Upper lobe of left lung (tissue), 6 donors: ENCODE data around the gene MEIOB. TPM values are rescaled to one million over a fixed set of nuclear protein-coding genes. Genes with fewer than 3 reads are reported as not detected.

ENCODE experiments used
- ATAC-seq, 2 donors: fragments of 200-7000 bp; cut with Tn5 transposase; one replicate each; pipeline ENCODE4 v1.9.1; 2022; ENCODE audit warnings: mild to moderate bottlenecking in 2 of 2, moderate library complexity in 2 of 2; ENCODE audit not compliant: low FRiP score in 2 of 2
- DNase-seq, 2 donors: peaks; one replicate each; pipeline ENCODE4 v3.0.0-alpha.2; 2019 to 2020
- H3K27ac ChIP-seq, 4 donors: fragments of 200-600 bp; sonication (generic); one replicate each; pipeline ENCODE4 v1.5.1; 2016 to 2019
- H3K27me3 ChIP-seq, 4 donors: fragments of 200-600 bp; sonication (generic); one replicate each; pipeline ENCODE4 v1.5.1; 2017 to 2019
- H3K36me3 ChIP-seq, 4 donors: fragments of 200-600 bp; sonication (generic); one replicate each; pipeline ENCODE4 v1.5.1; 2016 to 2019
- H3K4me1 ChIP-seq, 4 donors: fragments of 200-600 bp; sonication (generic); one replicate each; pipeline ENCODE4 v1.5.1; 2018 to 2019
- H3K4me3 ChIP-seq, 4 donors: fragments of 200-600 bp; sonication (generic); one replicate each; pipeline ENCODE4 v1.5.1; 2017 to 2019; ENCODE audit warnings: mild to moderate bottlenecking in 2 of 4, moderate library complexity in 1 of 4
- H3K9me3 ChIP-seq, 4 donors: fragments of 200-600 bp; sonication (generic); one replicate each; pipeline ENCODE4 v1.5.1; 2018 to 2019
- CTCF ChIP-seq, 6 experiments: fragments of 450-650 bp in 4 of 6; fragments of 200-600 bp in 2 of 6; sonication (generic) in 2 of 6; IDR thresholded peaks; one replicate each; pipeline ENCODE4 v1.5.1; 2016 to 2019; ENCODE audit warnings: antibody characterized with exemption in 6 of 6
- EP300 ChIP-seq, 4 donors: sonication (generic); formaldehyde crosslinking; IDR thresholded peaks; one replicate each; pipeline ENCODE4 v1.5.1; 2017; ENCODE audit warnings: antibody characterized with exemption in 4 of 4, control low read depth in 2 of 4
- POLR2A ChIP-seq, 4 donors: fragments of 450-650 bp; IDR thresholded peaks; one replicate each; pipeline ENCODE4 v1.5.1; 2016 to 2017; ENCODE audit warnings: antibody characterized with exemption in 4 of 4, mild to moderate bottlenecking in 2 of 4
- POLR2AphosphoS5 ChIP-seq, 2 donors: sonication (generic); formaldehyde crosslinking; IDR thresholded peaks; one replicate each; pipeline ENCODE4 v1.5.1; 2017; ENCODE audit warnings: antibody characterized with exemption in 2 of 2
- WGBS, 2 donors: methylation state at CpG; one replicate each; pipeline ENCODE4 v1.1.5; 2017 to 2018; 5-methylcytosine and 5-hydroxymethylcytosine counted together
- total RNA-seq, 6 donors: library from RNA; depleted of rRNA in 4 of 6; stranded (reverse); fragments of >200 nt in 4 of 6; gene quantifications; one replicate each; pipeline versions ENCODE4 v1.1.0 to v1.2.1, GENCODE V29; 2016 to 2021
- donor health status: DM: no; HTN: no; CAD: no; lungs with moderate emphysema.
- donor health status: DM: no; HTN: yes; CAD: no; lungs with severe emphysema.

The MEIOB gene
- total RNA-seq, 6 donors from 2014 or later: 0.54 TPM; not detected in 5

- Histone ChIP-seq H3K27ac (no peak overlapping the region), H3K27me3 (no peaks in the 10 kb centered on the region), H3K9me3 (no peaks in the 10 kb centered on the region), H3K4me1 (peaks cover 3 to 8% (median 4%) of the 10 kb centered on the region in 4 donors), H3K4me3 (no peak overlapping the region), H3K36me3 (peaks cover 20 to 67% (median 45%) of the 10 kb centered on the region in 4 donors)
- WGBS, 2 donors: 94 to 98% methylated on average over 14 to 15 of the region's 16 CpGs
- no peak for DNase-seq
- no peak for ATAC-seq
- TF ChIP-seq CTCF (IDR thresholded peaks at IDR 0.05): no peak
- no peak for TF ChIP-seq EP300 (IDR thresholded peaks at IDR 0.05)
- no peak for TF ChIP-seq POLR2A (IDR thresholded peaks at IDR 0.05)
- TF ChIP-seq POLR2AphosphoS5 (IDR thresholded peaks at IDR 0.05): no peak
Observed at GRCh38 chr16:1810536-1810935, 61.4 kb downstream of the MEIOB start.

DNA sequence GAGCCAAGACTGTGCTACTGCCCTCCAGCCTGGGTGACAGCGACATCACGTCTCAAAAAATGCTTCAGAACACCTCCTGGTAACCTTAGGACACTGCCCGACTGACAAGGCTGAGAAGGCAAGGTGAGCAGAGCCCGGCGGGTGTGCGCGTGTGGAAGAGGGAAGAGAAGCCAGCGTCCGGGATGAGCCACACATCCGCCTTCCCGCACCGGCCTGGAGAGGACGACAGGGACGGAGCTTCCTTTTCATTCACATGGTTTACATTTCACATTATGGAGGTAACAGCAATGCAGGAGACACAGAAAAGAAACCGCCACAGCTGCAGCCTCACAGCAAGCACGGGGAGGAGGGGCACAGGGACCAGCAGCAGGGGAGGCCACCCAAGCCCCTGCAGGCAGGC is 61.9 kb downstream of the MEIOB start:
- Histone ChIP-seq H3K9me3 (no peaks in the 10 kb centered on the region), H3K36me3 (peaks cover 20 to 66% (median 42%) of the 10 kb centered on the region in 4 donors), H3K27ac (no peak overlapping the region), H3K4me1 (peaks cover 3 to 8% (median 4%) of the 10 kb centered on the region in 4 donors), H3K27me3 (no peaks in the 10 kb centered on the region), H3K4me3 (no peak overlapping the region)
- 93 to 95% methylated on average over 16 of the region's 16 CpGs for WGBS, 2 donors
- ATAC-seq (no peak), DNase-seq (no peak)
- TF ChIP-seq POLR2A (IDR thresholded peaks at IDR 0.05): no peak
- no peak for TF ChIP-seq CTCF (IDR thresholded peaks at IDR 0.05)
- no peak for TF ChIP-seq POLR2AphosphoS5 (IDR thresholded peaks at IDR 0.05)
- TF ChIP-seq EP300 (IDR thresholded peaks at IDR 0.05): no peak

- 73 to 76% methylated on average over 4 to 25 of the region's 28 CpGs for WGBS, 2 donors
- Histone ChIP-seq H3K27ac (no peak overlapping the region), H3K9me3 (no peaks in the 10 kb centered on the region), H3K4me1 (peaks cover 3 to 8% (median 4%) of the 10 kb centered on the region in 4 donors), H3K27me3 (no peaks in the 10 kb centered on the region), H3K4me3 (no peak overlapping the region), H3K36me3 (peaks cover 20 to 63% (median 42%) of the 10 kb centered on the region in 4 donors)
- peak in 1 of 2 donors; percentile 78 for DNase-seq
- TF ChIP-seq POLR2AphosphoS5 (IDR thresholded peaks at IDR 0.05): no peak
- no peak for TF ChIP-seq CTCF (IDR thresholded peaks at IDR 0.05)
- TF ChIP-seq POLR2A (IDR thresholded peaks at IDR 0.05): no peak
- no peak for TF ChIP-seq EP300 (IDR thresholded peaks at IDR 0.05)
- no peak for ATAC-seq
Observed at GRCh38 chr16:1809281-1809801, 62.6 kb downstream of the MEIOB start.

DNA sequence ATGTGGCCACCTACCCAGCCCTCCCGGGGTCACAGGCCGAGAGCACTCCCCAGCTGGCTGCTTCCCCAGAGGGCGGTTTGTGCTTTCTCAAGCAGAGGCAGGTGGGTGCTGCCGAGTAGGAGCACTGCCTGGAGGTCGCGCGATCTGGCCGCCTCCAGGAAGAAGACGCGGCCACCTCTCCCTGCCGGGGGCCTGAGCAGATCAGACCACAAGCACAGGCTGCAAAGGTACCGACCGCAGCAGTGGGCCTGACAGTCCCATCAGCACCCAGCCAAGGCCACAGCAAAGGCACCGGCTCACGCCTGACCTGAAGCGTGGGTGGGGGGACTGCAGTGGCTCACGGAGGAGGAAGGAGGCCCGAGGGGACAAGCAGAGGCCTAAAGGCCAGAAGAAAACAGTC is 63.3 kb downstream of the MEIOB start:
- TF ChIP-seq POLR2A (IDR thresholded peaks at IDR 0.05) (no peak), CTCF (IDR thresholded peaks at IDR 0.05) (no peak), EP300 (IDR thresholded peaks at IDR 0.05) (no peak), POLR2AphosphoS5 (IDR thresholded peaks at IDR 0.05) (no peak)
- 77 to 83% methylated on average over 6 to 18 of the region's 18 CpGs for WGBS, 2 donors
- H3K27me3 ChIP-seq: no peaks in the 10 kb centered on the region
- H3K4me3 ChIP-seq: no peak overlapping the region
- no peaks in the 10 kb centered on the region for H3K9me3 ChIP-seq
- H3K27ac ChIP-seq: no peak overlapping the region
- DNase-seq (no peak), ATAC-seq (no peak)
- peaks cover 20 to 58% (median 37%) of the 10 kb centered on the region in 4 donors for H3K36me3 ChIP-seq
- peaks cover 3 to 8% (median 4%) of the 10 kb centered on the region in 4 donors for H3K4me1 ChIP-seq

- Histone ChIP-seq H3K36me3 (peaks cover 20 to 51% (median 36%) of the 10 kb centered on the region in 4 donors), H3K9me3 (no peaks in the 10 kb centered on the region), H3K27ac (no peak overlapping the region), H3K4me3 (no peak overlapping the region), H3K4me1 (peaks cover 0 to 3% (median 1%) of the 10 kb centered on the region in 4 donors), H3K27me3 (no peaks in the 10 kb centered on the region)
- no peak for DNase-seq
- TF ChIP-seq EP300 (IDR thresholded peaks at IDR 0.05) (no peak), CTCF (IDR thresholded peaks at IDR 0.05) (no peak), POLR2AphosphoS5 (IDR thresholded peaks at IDR 0.05) (no peak)
- ATAC-seq: no peak
- 85 to 87% methylated on average over 10 of the region's 10 CpGs for WGBS, 2 donors
Observed at GRCh38 chr16:1807626-1808025, 64.3 kb downstream of the MEIOB start.
